HG03342 (cell line): ENCODE measurements around the gene GMPS.
"Not testable (repeated sequence)": the region's sequence is repeated elsewhere in the genome, so short reads cannot be mapped to it uniquely, and the experiment has no call there.

Experiments
- ATAC-seq: cut with Tn5 transposase; IDR thresholded peaks from one replicate; pipeline ENCODE4 v1.9.1; 2021; ENCODE audit warnings: mild to moderate bottlenecking, moderate library complexity; ENCODE audit not compliant: unreplicated experiment

Gene GMPS

DNA sequence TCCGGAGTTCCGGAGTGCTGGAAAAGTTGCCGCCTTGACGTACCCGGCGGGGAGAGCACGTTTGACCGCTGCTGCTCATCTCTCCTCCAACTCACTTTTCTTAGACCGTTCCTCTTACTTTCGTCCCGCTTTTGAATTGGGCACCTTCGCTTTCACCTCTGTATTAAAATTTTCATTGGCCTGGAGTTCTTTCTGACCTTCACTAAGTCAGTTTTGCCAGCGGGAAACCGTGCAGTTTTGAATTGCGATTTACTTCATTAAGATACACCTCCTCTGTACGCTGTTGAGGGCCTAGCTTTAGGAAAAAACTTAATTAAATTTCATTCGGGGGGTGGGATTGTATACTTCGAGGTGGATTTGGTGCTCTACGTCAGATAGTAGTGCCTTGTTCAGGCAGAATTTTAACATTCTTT lies 1.3 kb downstream of the GMPS start:
- peak; percentile 1 for ATAC-seq

GRCh38 chr3:155872904-155873646 lies 2.6 kb downstream of the GMPS start:
- no peak for ATAC-seq

- ATAC-seq: no peak
Measured at GRCh38 chr3:155876037-155876436, 5.6 kb downstream of the GMPS start.

DNA sequence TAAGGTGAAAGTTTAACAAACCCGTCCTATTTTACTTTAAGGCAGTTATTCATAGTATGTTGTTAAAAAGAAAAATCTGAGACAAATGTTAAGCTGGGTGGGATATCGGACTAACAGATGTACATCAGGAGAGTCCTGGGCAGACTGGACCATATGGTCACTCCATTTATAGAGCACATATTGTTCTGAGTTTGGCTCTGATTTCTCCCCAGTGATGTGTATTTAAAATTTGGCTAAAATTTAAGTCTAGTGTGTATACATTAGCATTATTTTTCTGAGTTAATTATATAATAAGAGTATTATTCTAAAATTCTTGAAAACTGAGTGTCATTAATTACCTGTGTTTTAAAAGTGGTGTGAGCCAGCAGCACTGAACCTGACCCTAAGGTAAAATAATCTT lies 6.1 kb downstream of the GMPS start:
- ATAC-seq: no peak

- ATAC-seq: no peak
Measured at GRCh38 chr3:155880286-155880685, 9.8 kb downstream of the GMPS start.

GRCh38 chr3:155884292-155884691 lies 13.8 kb downstream of the GMPS start:
- no peak for ATAC-seq

GRCh38 chr3:155885292-155885691 lies 14.8 kb downstream of the GMPS start:
- ATAC-seq: no peak

GRCh38 chr3:155886348-155886747 lies 15.9 kb downstream of the GMPS start:
- not testable (repeated sequence) for ATAC-seq

- no peak for ATAC-seq
Measured at GRCh38 chr3:155886915-155887314, 16.5 kb downstream of the GMPS start.

GRCh38 chr3:155889212-155889611 lies 18.8 kb downstream of the GMPS start:
- ATAC-seq: no peak

DNA sequence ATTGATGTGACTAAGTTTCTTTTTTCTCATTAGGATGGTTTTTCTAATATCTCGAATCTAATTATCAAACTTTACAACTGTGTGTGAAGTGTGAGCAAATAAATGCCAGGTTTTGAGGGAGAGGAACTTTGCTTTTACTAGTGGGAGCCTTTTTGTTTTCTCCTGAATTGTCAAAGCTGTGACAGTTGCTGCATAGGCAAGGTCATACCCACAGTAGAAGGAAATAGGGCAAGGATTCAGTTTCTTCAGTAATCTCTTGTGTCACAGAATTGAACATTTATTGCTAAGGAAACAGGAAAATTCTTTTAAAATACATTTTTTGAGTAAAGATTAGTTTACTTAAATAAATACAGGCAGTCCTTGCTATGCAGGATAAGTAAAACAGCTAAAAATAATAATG lies 19.5 kb downstream of the GMPS start:
- ATAC-seq: no peak

GRCh38 chr3:155890671-155891190 lies 20.3 kb downstream of the GMPS start:
- no peak for ATAC-seq

DNA sequence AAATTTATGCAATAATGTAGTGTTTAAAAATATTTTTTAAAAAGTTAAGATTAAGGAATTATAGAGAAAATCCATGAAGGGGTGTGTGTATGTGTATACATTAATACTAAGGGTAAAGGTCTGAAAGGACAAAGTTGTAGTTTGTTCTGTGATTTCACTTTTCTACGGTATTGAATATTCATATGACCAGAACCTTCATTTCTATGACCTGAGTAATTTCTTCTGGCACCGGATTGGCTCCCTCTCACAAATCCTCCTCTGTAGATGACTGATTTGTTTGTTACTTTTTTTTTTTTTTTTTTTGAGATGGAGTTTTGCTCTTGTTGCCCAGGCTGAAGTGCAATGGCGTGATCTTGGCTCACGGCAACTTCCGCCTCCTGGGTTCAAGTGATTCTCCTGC lies 20.9 kb downstream of the GMPS start:
- no peak for ATAC-seq

GRCh38 chr3:155895379-155895900 lies 25.0 kb downstream of the GMPS start:
- no peak for ATAC-seq

DNA sequence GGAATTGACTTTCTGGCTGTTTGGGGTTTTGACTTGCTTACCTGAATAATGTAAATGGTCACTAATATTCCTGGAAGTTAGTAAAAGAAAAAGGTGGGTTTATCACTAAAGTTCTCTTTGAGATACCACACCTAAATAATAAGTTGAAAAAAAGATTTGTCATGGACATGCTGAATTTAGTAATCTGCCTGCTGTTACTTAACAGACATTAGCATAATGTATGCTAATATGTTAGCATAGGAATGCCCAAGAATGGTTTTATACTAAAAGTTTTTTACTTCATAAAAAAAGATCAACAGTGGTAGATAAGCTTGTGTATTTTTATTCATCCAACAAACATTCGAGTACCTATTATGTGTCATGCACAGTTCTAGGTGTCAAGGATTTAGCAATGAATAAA lies 36.5 kb downstream of the GMPS start:
- no peak for ATAC-seq

DNA sequence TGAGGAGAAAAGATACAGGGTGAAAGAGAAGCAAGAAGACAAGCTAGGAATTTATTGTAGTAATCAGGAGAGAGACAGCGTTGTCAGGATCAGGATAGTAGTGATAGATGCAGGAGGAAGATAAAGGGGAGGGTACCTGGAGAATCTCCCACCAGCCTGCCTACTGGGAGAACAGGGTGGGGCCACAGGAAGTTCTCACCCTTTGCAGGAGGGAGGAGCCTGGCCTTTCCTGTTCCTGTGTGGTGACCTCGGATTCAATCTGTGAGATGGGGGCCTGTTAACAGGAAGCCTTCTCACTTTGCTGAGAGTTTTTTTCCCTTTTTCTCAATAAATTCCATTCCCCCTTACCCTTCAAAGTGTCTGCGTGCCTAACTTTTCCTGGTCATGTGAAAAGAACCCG lies 37.6 kb downstream of the GMPS start:
- no peak for ATAC-seq

GRCh38 chr3:155908605-155909004 lies 38.2 kb downstream of the GMPS start:
- no peak for ATAC-seq

GRCh38 chr3:155912090-155912489 lies 41.6 kb downstream of the GMPS start:
- ATAC-seq: no peak

DNA sequence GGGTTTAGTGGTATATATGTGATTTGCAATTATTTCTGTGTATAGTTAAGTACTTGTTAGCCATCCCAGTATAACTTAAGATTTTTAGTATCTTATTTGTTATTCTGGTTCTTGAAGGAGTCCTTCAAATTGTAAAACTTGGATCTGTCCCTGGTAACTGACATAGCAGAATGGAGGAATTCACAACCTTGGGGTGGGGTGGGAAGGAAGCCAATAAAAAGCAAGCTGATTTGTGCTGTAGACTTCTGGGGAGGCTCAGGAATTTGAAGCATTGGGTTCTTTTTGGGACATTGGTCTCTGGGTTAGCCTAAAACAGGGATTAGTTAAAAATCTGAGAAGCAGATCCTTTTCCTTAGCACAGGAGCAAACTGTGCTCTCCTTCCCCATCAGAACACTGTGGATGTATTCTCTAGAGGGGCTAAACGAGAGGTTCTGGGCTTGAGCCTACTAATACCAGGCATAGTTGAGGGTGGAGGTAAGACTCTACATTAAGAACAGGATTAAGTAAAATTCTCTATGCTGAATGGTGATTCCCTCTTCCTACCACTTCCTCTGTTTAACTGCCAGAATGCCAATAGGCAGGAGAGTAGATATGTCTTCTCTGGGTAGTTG lies 42.2 kb downstream of the GMPS start:
- ATAC-seq: no peak

DNA sequence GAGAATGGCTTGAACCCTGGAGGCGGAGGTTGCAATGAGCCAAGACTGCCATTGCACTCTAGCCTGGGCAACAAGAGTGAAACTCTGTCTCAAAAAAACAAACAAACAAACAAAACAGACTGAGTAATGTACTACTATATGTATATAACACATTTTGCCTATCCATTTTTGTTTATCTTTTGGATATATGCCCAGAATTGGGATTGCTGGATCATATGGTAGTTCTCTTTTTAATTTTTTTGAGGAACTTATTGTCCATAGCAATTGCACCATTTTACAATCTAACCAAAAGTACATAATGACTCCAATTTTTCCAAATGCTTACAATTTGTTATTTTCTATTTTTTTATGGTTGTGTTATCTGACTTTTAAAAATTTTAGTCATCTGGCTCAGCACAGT lies 47.3 kb downstream of the GMPS start:
- ATAC-seq: no peak

DNA sequence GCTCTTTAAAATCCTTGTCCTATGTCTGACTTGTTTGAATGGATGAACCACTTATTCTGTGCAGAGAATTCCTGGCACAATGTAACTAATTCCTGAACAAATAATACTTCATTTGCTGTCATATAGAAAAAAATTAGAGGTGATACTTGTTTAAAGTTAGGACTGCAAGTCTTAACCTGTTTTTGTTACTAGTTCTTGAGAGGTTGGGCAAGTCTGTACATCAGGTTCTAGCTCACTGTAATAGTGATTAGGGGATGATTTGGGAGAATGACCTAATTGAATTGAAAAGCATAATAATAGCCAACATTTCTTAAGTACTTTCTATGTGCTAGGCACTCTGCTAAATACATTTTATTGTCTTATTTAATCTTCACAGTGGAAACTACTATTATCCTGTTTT lies 49.3 kb downstream of the GMPS start:
- no peak for ATAC-seq

DNA sequence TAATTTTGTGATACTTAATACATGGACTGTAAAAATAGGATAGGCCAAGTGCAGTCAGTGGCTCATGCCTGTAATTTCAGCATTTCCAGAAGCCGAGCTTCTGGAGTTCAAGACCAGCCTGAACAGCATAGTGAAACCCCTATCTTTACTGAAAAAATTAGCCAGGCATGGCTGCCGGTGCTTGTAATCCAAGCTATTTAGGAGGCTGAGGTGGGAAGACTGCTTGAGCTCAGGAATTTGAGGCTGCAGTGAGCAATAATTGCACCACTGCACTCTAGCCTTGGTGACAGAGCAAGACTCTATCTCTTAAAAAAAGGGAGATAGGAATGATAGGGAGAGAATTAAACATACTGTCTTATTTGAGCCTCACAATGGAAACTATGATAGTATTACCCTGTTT lies 51.0 kb downstream of the GMPS start:
- no peak for ATAC-seq
